Upper lobe of right lung (tissue), 1 donor: ENCODE data around the gene PHAF1. TPM values are rescaled to one million over a fixed set of nuclear protein-coding genes. Genes with fewer than 3 reads are reported as not detected.

Source experiments
- ATAC-seq: fragments of 200-7000 bp; cut with Tn5 transposase; one replicate; pipeline ENCODE4 v1.9.1; 2020; ENCODE audit warnings: mild to moderate bottlenecking, moderate library complexity
- DNase-seq: peaks from one replicate; pipeline ENCODE4 v3.0.0-alpha.2; 2020
- H3K27ac ChIP-seq: fragments of 200-600 bp; one replicate; pipeline ENCODE4 v1.8.0; 2022
- H3K27me3 ChIP-seq: fragments of 200-600 bp; one replicate; pipeline ENCODE4 v1.8.0; 2022; ENCODE audit warnings: mild to moderate bottlenecking
- H3K36me3 ChIP-seq: fragments of 200-600 bp; one replicate; pipeline ENCODE4 v1.8.0; 2022
- H3K4me1 ChIP-seq: fragments of 200-600 bp; one replicate; pipeline ENCODE4 v1.8.0; 2022
- H3K4me3 ChIP-seq: fragments of 200-600 bp; one replicate; pipeline ENCODE4 v1.8.0; 2022; ENCODE audit warnings: mild to moderate bottlenecking
- H3K9me3 ChIP-seq: fragments of 200-600 bp; one replicate; pipeline ENCODE4 v1.8.0; 2022
- CTCF ChIP-seq: fragments of 200-600 bp; IDR thresholded peaks from one replicate; pipeline ENCODE4 v1.8.0; 2022; ENCODE audit warnings: antibody characterized with exemption
- intact Hi-C: fragments of 100-400 bp; cut with DNase I; formaldehyde crosslinking; loops from one replicate; pipeline ENCODE4 v1.11.0; 2022
- total RNA-seq: library from RNA; stranded (reverse); fragmentation: NEBNext Ultra II Directional; extraction: Animal tissue kit (Norgen Biotek cat#: 25700); gene quantifications from one replicate; pipeline ENCODE4 v1.2.1, GENCODE V29; 2021
- donor health status: DM: no; HTN: yes; CAD: no; lungs with severe emphysema.

PHAF1 gene
- total RNA-seq, 1 donor from 2014 or later = 16.4 TPM

- Histone ChIP-seq H3K36me3 (peaks cover 19% of the 10 kb centered on the region), H3K27ac (peak within 1 kb of the TSS; percentile 51), H3K27me3 (no peaks in the 10 kb centered on the region), H3K4me3 (peak within 1 kb of the TSS; percentile 36), H3K9me3 (no peaks in the 10 kb centered on the region), H3K4me1 (peaks cover 36% of the 10 kb centered on the region)
- intact Hi-C loops = no loop called here
- DNase-seq = no peak
- no peak for ATAC-seq
- TF ChIP-seq CTCF = no peak
Measured at GRCh38 chr16:67190041-67190440, 80.3 kb downstream of the PHAF1 start, which contains the start of gene EXOC3L1. Gene EXOC3L1, minus strand, starts transcription at chr16:67190136. Its CDS starts 460 bp downstream, at chr16:67189676.

GRCh38 chr16:67190448-67191399, 81.0 kb downstream of the PHAF1 start:
- H3K27ac ChIP-seq = peak overlapping the region; percentile 6
- DNase-seq (no peak), ATAC-seq (no peak)
- H3K36me3 ChIP-seq = peaks cover 26% of the 10 kb centered on the region
- intact Hi-C loops = no loop called here
- H3K4me3 ChIP-seq = peak overlapping the region; percentile 36
- H3K9me3 ChIP-seq = no peaks in the 10 kb centered on the region
- TF ChIP-seq CTCF = no peak
- peaks cover 29% of the 10 kb centered on the region for H3K4me1 ChIP-seq
- no peaks in the 10 kb centered on the region for H3K27me3 ChIP-seq

GRCh38 chr16:67191411-67191994, 81.8 kb downstream of the PHAF1 start:
- DNase-seq = no peak
- ATAC-seq = no peak
- Histone ChIP-seq H3K27ac (no peak overlapping the region), H3K4me3 (peak overlapping the region; percentile 99), H3K4me1 (peaks cover 27% of the 10 kb centered on the region), H3K27me3 (no peaks in the 10 kb centered on the region), H3K36me3 (peaks cover 34% of the 10 kb centered on the region), H3K9me3 (no peaks in the 10 kb centered on the region)
- intact Hi-C loops = no loop called here
- no peak for TF ChIP-seq CTCF

GRCh38 chr16:67191995-67192681, 82.4 kb downstream of the PHAF1 start, which contains the start of gene E2F4:
Gene E2F4, plus strand, starts transcription at chr16:67192155. Its CDS starts 73 bp downstream, at chr16:67192228.
- Histone ChIP-seq H3K36me3 (peaks cover 40% of the 10 kb centered on the region), H3K4me1 (peaks cover 27% of the 10 kb centered on the region), H3K4me3 (peak within 1 kb of the TSS; percentile 99), H3K27me3 (no peaks in the 10 kb centered on the region), H3K9me3 (no peaks in the 10 kb centered on the region), H3K27ac (peak within 1 kb of the TSS; percentile 82)
- TF ChIP-seq CTCF = no peak
- peak; percentile 96 for DNase-seq
- intact Hi-C loops = no loop called here
- peak; percentile 97 for ATAC-seq

GRCh38 chr16:67192781-67193361, 83.1 kb downstream of the PHAF1 start:
- H3K4me1 ChIP-seq = peaks cover 28% of the 10 kb centered on the region

More at GRCh38 chr16:67192781-67193361, 83.1 kb downstream of the PHAF1 start:
- TF ChIP-seq CTCF = no peak
- Histone ChIP-seq H3K4me3 (peak overlapping the region; percentile 99), H3K27ac (peak overlapping the region; percentile 82), H3K9me3 (no peaks in the 10 kb centered on the region), H3K27me3 (no peaks in the 10 kb centered on the region), H3K36me3 (peaks cover 48% of the 10 kb centered on the region)
- intact Hi-C loops = no loop called here
- ATAC-seq (no peak), DNase-seq (no peak)
